Spinal cord (tissue), 10 donors: Measurements from ENCODE around the gene NPL. TPM values are rescaled to one million over a fixed set of nuclear protein-coding genes. Genes with fewer than 3 reads are reported as not detected.

Experiments
- DNase-seq, 6 donors: peaks; one replicate each; pipeline versions ENCODE4 v3.0.0 to v3.0.0-alpha.2; 2013 to 2015; ENCODE audit warnings: low spot score in 6 of 6, low read depth in 4 of 6
- H3K27ac ChIP-seq: one replicate; pipeline ENCODE4 v1.5.1; 2013; ENCODE audit warnings: low read depth, low read length, control low read depth
- H3K27me3 ChIP-seq: one replicate; pipeline ENCODE4 v1.6.1; 2013; ENCODE audit warnings: low read length; ENCODE audit not compliant: control insufficient read depth, insufficient read depth
- H3K36me3 ChIP-seq: one replicate; pipeline ENCODE4 v1.6.1; 2013; ENCODE audit warnings: low read length; ENCODE audit not compliant: control insufficient read depth, insufficient read depth
- H3K4me1 ChIP-seq: one replicate; pipeline ENCODE4 v1.6.1; 2013; ENCODE audit warnings: low read length; ENCODE audit not compliant: control insufficient read depth, insufficient read depth
- H3K4me3 ChIP-seq: one replicate; pipeline ENCODE4 v1.5.1; 2013; ENCODE audit warnings: low read depth, low read length, control low read depth
- H3K9me3 ChIP-seq: one replicate; pipeline ENCODE4 v1.6.1; 2013; ENCODE audit warnings: low read length; ENCODE audit not compliant: control insufficient read depth, insufficient read depth
- WGBS: methylation state at CpG from one replicate; pipeline ENCODE4 v1.1.5; 2013; ENCODE audit warnings: missing lambda C conversion rate; ENCODE audit not compliant: insufficient coverage; 5-methylcytosine and 5-hydroxymethylcytosine counted together
- polyA plus RNA-seq, 2 donors: library from polyadenylated mRNA; unstranded; fragments of 120-200 nt; gene quantifications; one replicate each; pipeline ENCODE4 v1.2.1, GENCODE V29; 2013; ENCODE audit not compliant: insufficient read length in 2 of 2
- total RNA-seq, 2 donors: library from RNA; depleted of rRNA in 1 of 2; stranded (reverse); fragments of 120-200 nt in 1 of 2; fragments of >200 nt in 1 of 2; gene quantifications; one replicate each; pipeline versions ENCODE4 v1.2.3 to v1.2.4, GENCODE V29; 2013 to 2014
- donor health status: healthy.

NPL gene
- total and polyA plus RNA-seq, 4 donors, result 14.3 to 60.3 (median 17.8) TPM

- no peaks in the 10 kb centered on the region for H3K27me3 ChIP-seq
- peaks cover 29% of the 10 kb centered on the region for H3K36me3 ChIP-seq
- no peaks in the 10 kb centered on the region for H3K4me1 ChIP-seq
- no peak overlapping the region for H3K4me3 ChIP-seq
- DNase-seq, result no peak
- no CpG with 5 or more reads among the region's 3 CpGs for WGBS
- no peak overlapping the region for H3K27ac ChIP-seq
- no peaks in the 10 kb centered on the region for H3K9me3 ChIP-seq
Measured at GRCh38 chr1:182857212-182857611, 67.6 kb downstream of the NPL start.

GRCh38 chr1:182860658-182861057 lies 71.1 kb downstream of the NPL start:
- Histone ChIP-seq H3K36me3 (peaks cover 21% of the 10 kb centered on the region), H3K4me3 (no peak overlapping the region), H3K27ac (no peak overlapping the region), H3K4me1 (no peaks in the 10 kb centered on the region), H3K27me3 (no peaks in the 10 kb centered on the region), H3K9me3 (no peaks in the 10 kb centered on the region)
- 90% methylated on average over 2 of the region's 4 CpGs for WGBS
- DNase-seq, result no peak

- no peak overlapping the region for H3K4me3 ChIP-seq
- DNase-seq, result no peak
- H3K27ac ChIP-seq, result no peak overlapping the region
- WGBS, result no CpG with 5 or more reads among the region's 2 CpGs
- H3K4me1 ChIP-seq, result no peaks in the 10 kb centered on the region
- peaks cover 13% of the 10 kb centered on the region for H3K36me3 ChIP-seq
- no peaks in the 10 kb centered on the region for H3K9me3 ChIP-seq
- H3K27me3 ChIP-seq, result no peaks in the 10 kb centered on the region
Measured at GRCh38 chr1:182861994-182862393, 72.4 kb downstream of the NPL start.

- no peak overlapping the region for H3K27ac ChIP-seq
- H3K36me3 ChIP-seq, result peaks cover 20% of the 10 kb centered on the region
- no peaks in the 10 kb centered on the region for H3K27me3 ChIP-seq
- no peaks in the 10 kb centered on the region for H3K9me3 ChIP-seq
- no peak overlapping the region for H3K4me3 ChIP-seq
- no peak for DNase-seq
- H3K4me1 ChIP-seq, result no peaks in the 10 kb centered on the region
- no CpG with 5 or more reads among the region's 1 CpG for WGBS
Measured at GRCh38 chr1:182862827-182863226, 73.3 kb downstream of the NPL start.

GRCh38 chr1:182863940-182864339 lies 74.4 kb downstream of the NPL start:
- no peak overlapping the region for H3K4me3 ChIP-seq
- H3K4me1 ChIP-seq, result no peaks in the 10 kb centered on the region
- no CpG with 5 or more reads among the region's 5 CpGs for WGBS
- no peak overlapping the region for H3K27ac ChIP-seq
- no peaks in the 10 kb centered on the region for H3K9me3 ChIP-seq
- no peaks in the 10 kb centered on the region for H3K27me3 ChIP-seq
- DNase-seq, result no peak
- peaks cover 27% of the 10 kb centered on the region for H3K36me3 ChIP-seq

GRCh38 chr1:182867861-182868260 lies 78.3 kb downstream of the NPL start:
- no peaks in the 10 kb centered on the region for H3K9me3 ChIP-seq
- no peak overlapping the region for H3K4me3 ChIP-seq
- H3K27me3 ChIP-seq, result no peaks in the 10 kb centered on the region
- no peaks in the 10 kb centered on the region for H3K4me1 ChIP-seq
- no peak overlapping the region for H3K27ac ChIP-seq
- no peak for DNase-seq
- H3K36me3 ChIP-seq, result peaks cover 37% of the 10 kb centered on the region

GRCh38 chr1:182869241-182869666 lies 79.7 kb downstream of the NPL start:
- Histone ChIP-seq H3K27ac (no peak overlapping the region), H3K27me3 (no peaks in the 10 kb centered on the region), H3K4me3 (no peak overlapping the region), H3K4me1 (no peaks in the 10 kb centered on the region), H3K36me3 (peaks cover 36% of the 10 kb centered on the region), H3K9me3 (no peaks in the 10 kb centered on the region)
- DNase-seq, result peak in 1 of 6 donors; percentile 3
- 98% methylated on average over 12 of the region's 12 CpGs for WGBS

GRCh38 chr1:182872881-182873280 lies 83.3 kb downstream of the NPL start:
- Histone ChIP-seq H3K9me3 (no peaks in the 10 kb centered on the region), H3K4me3 (no peak overlapping the region), H3K27ac (no peak overlapping the region), H3K27me3 (no peaks in the 10 kb centered on the region), H3K4me1 (no peaks in the 10 kb centered on the region), H3K36me3 (peaks cover 31% of the 10 kb centered on the region)
- DNase-seq, result no peak
- 100% methylated on average over 2 of the region's 3 CpGs for WGBS

- no CpG with 5 or more reads among the region's 2 CpGs for WGBS
- DNase-seq, result no peak
Measured at GRCh38 chr1:182875889-182876288, 86.3 kb downstream of the NPL start.

GRCh38 chr1:182877331-182877730 lies 87.8 kb downstream of the NPL start:
- no peak overlapping the region for H3K27ac ChIP-seq
- peaks cover 23% of the 10 kb centered on the region for H3K36me3 ChIP-seq
- DNase-seq, result no peak
- no peak overlapping the region for H3K4me3 ChIP-seq
- no peaks in the 10 kb centered on the region for H3K27me3 ChIP-seq
- H3K9me3 ChIP-seq, result no peaks in the 10 kb centered on the region
- H3K4me1 ChIP-seq, result no peaks in the 10 kb centered on the region

More at GRCh38 chr1:182875889-182876288, 86.3 kb downstream of the NPL start:
- Histone ChIP-seq H3K4me1 (no peaks in the 10 kb centered on the region), H3K4me3 (no peak overlapping the region), H3K36me3 (peaks cover 24% of the 10 kb centered on the region), H3K9me3 (no peaks in the 10 kb centered on the region), H3K27me3 (no peaks in the 10 kb centered on the region), H3K27ac (no peak overlapping the region)
